Fibroblast of gingiva (primary cell): ENCODE results near the gene CYB5R2.
A peak's percentile ranks its signal among the peaks of the same experiment; 100 is the strongest.

ENCODE experiments used
- DNase-seq: peaks from one replicate; pipeline ENCODE4 v3.0.0-alpha.2; 2011; ENCODE audit warnings: low read depth

CYB5R2 gene

GRCh38 chr11:7672960-7673723 lies at the start of gene CYB5R2:
TSS of gene CYB5R2 (minus strand) at chr11:7673500. CDS start at chr11:7672825, 675 bp downstream.
- peak; percentile 64 for DNase-seq

GRCh38 chr11:7714786-7715185 lies 41.5 kb upstream of the CYB5R2 start:
- no peak for DNase-seq

- no peak for DNase-seq
These were observed 33.1 kb upstream of the CYB5R2 start, which contains the start of gene OVCH2 for GRCh38 chr11:7706377-7706776. TSS of gene OVCH2 (minus strand) at chr11:7706477. CDS start at chr11:7706394, 83 bp downstream.

GRCh38 chr11:7703740-7704139 lies 30.4 kb upstream of the CYB5R2 start:
- DNase-seq, result no peak

GRCh38 chr11:7696424-7696823 lies 23.1 kb upstream of the CYB5R2 start:
- DNase-seq, result no peak

GRCh38 chr11:7694235-7694634 lies 20.9 kb upstream of the CYB5R2 start:
- no peak for DNase-seq

- DNase-seq, result no peak
These were observed 19.1 kb upstream of the CYB5R2 start for GRCh38 chr11:7692426-7692825.

GRCh38 chr11:7691759-7692350 lies 18.6 kb upstream of the CYB5R2 start:
- no peak for DNase-seq

- peak; percentile 21 for DNase-seq
These were observed 17.3 kb upstream of the CYB5R2 start for GRCh38 chr11:7690648-7691047.

- no peak for DNase-seq
These were observed 15.9 kb upstream of the CYB5R2 start for GRCh38 chr11:7689239-7689638.

- peak; percentile 37 for DNase-seq
These were observed 15.0 kb upstream of the CYB5R2 start for GRCh38 chr11:7688238-7688826.

- DNase-seq, result no peak
These were observed 14.1 kb upstream of the CYB5R2 start for GRCh38 chr11:7687386-7687785.

GRCh38 chr11:7686761-7687160 lies 13.5 kb upstream of the CYB5R2 start:
- DNase-seq, result no peak

- no peak for DNase-seq
These were observed 10.3 kb upstream of the CYB5R2 start for GRCh38 chr11:7683571-7683970.

- no peak for DNase-seq
These were observed 4.5 kb upstream of the CYB5R2 start for GRCh38 chr11:7677796-7678201.

- no peak for DNase-seq
These were observed 3.8 kb upstream of the CYB5R2 start for GRCh38 chr11:7677071-7677470.

- no peak for DNase-seq
These were observed 2.3 kb upstream of the CYB5R2 start for GRCh38 chr11:7675631-7676030.

- DNase-seq, result peak; percentile 9
These were observed 579 bp upstream of the CYB5R2 start for GRCh38 chr11:7673724-7674434.

GRCh38 chr11:7672276-7672959 lies 882 bp downstream of the CYB5R2 start:
- no peak for DNase-seq

- DNase-seq, result no peak
These were observed 1.7 kb downstream of the CYB5R2 start for GRCh38 chr11:7671347-7672215.

- no peak for DNase-seq
These were observed 2.7 kb downstream of the CYB5R2 start for GRCh38 chr11:7670641-7671040.
